HL-60 (cell line): Measurements from ENCODE around the gene LSS.

Experiments
- DNase-seq, 2 experiments: peaks; one replicate each; pipeline ENCODE4 v3.0.0-alpha.2; 2010 to 2020; ENCODE audit warnings: low read depth in 1 of 2, low spot score in 1 of 2
- H3K27ac ChIP-seq: fragments of 250-450 bp; sonication (Bioruptor Pico); replicated peaks from 2 replicates; pipeline ENCODE4 v1.5.1; 2020; ENCODE audit warnings: mild to moderate bottlenecking, moderate library complexity
- H3K27me3 ChIP-seq: fragments of 250-450 bp; sonication (Bioruptor Pico); 2 replicates; pipeline ENCODE4 v1.5.1; 2021; ENCODE audit warnings: mild to moderate bottlenecking, moderate library complexity; ENCODE audit not compliant: insufficient read depth, poor library complexity, severe bottlenecking
- H3K4me3 ChIP-seq: replicated peaks from 2 replicates; pipeline ENCODE4 v1.5.1; 2011; ENCODE audit warnings: mild to moderate bottlenecking, control low read depth, low read length; ENCODE audit not compliant: insufficient read depth
- CTCF ChIP-seq: IDR thresholded peaks from one replicate; pipeline ENCODE4 v1.5.1; 2011; ENCODE audit warnings: low read length, control low read depth, inconsistent platforms; ENCODE audit not compliant: insufficient read depth
- GABPA ChIP-seq: IDR thresholded peaks from 2 replicates; pipeline ENCODE4 v1.6.1; 2012; ENCODE audit warnings: low read depth
- POLR2AphosphoS5 ChIP-seq: IDR thresholded peaks from 2 replicates; pipeline ENCODE4 v1.6.1; 2012; ENCODE audit warnings: low read depth
- REST ChIP-seq: IDR thresholded peaks from 2 replicates; pipeline ENCODE4 v1.6.1; 2012; ENCODE audit warnings: low read depth; ENCODE audit not compliant: insufficient replicate concordance
- SPI1 ChIP-seq: IDR thresholded peaks from 2 replicates; pipeline ENCODE4 v1.6.1; 2012; ENCODE audit warnings: low read depth, mild to moderate bottlenecking, borderline replicate concordance

Gene LSS

GRCh38 chr21:46212721-46213484 is 15.7 kb downstream of the LSS start:
- Histone ChIP-seq H3K27ac (no peak overlapping the region), H3K4me3 (no peak overlapping the region), H3K27me3 (no peaks in the 10 kb centered on the region)
- no peak for DNase-seq
- TF ChIP-seq GABPA, result no peak
- no peak for TF ChIP-seq POLR2AphosphoS5
- no peak for TF ChIP-seq SPI1
- no peak for TF ChIP-seq CTCF
- TF ChIP-seq REST, result no peak

- H3K4me3 ChIP-seq, result no peak overlapping the region
- DNase-seq, result no peak
- TF ChIP-seq CTCF, result no peak
- TF ChIP-seq SPI1, result no peak
- no peak for TF ChIP-seq REST
- TF ChIP-seq POLR2AphosphoS5, result no peak
- TF ChIP-seq GABPA, result no peak
- no peak overlapping the region for H3K27ac ChIP-seq
- no peaks in the 10 kb centered on the region for H3K27me3 ChIP-seq
These were observed 16.5 kb downstream of the LSS start for GRCh38 chr21:46211786-46212720.

- DNase-seq, result no peak
- Histone ChIP-seq H3K4me3 (no peak overlapping the region), H3K27ac (no peak overlapping the region), H3K27me3 (no peaks in the 10 kb centered on the region)
- TF ChIP-seq POLR2AphosphoS5 (no peak), REST (no peak), GABPA (no peak), CTCF (no peak), SPI1 (no peak)
These were observed 17.2 kb downstream of the LSS start for GRCh38 chr21:46211376-46211775.
